Mucosa of gallbladder (tissue), 1 donor: ENCODE data around the gene GPC5. TPM values are rescaled to one million over a fixed set of nuclear protein-coding genes. Genes with fewer than 3 reads are reported as not detected.
"Not testable (repeated sequence)": the region's sequence is repeated elsewhere in the genome, so short reads cannot be mapped to it uniquely, and the experiment has no call there.

ENCODE experiments used
- DNase-seq: peaks from one replicate; pipeline ENCODE4 v3.0.0-alpha.2; 2020; ENCODE audit warnings: low spot score
- total RNA-seq: library from RNA; stranded (reverse); gene quantifications from one replicate; pipeline ENCODE4 v1.2.1, GENCODE V29; 2021
- donor health status: DM: no; HTN: no; CAD: no.

Gene GPC5
- total RNA-seq, 1 donor from 2014 or later: 2.2 TPM

GRCh38 chr13:92260363-92260762, 861.9 kb downstream of the GPC5 start:
- DNase-seq: no peak

- no peak for DNase-seq
Measured at GRCh38 chr13:92262100-92262788, 863.8 kb downstream of the GPC5 start.

GRCh38 chr13:92265408-92265807, 867.0 kb downstream of the GPC5 start:
- DNase-seq: no peak

- no peak for DNase-seq
Measured at GRCh38 chr13:92270990-92271389, 872.6 kb downstream of the GPC5 start.

- no peak for DNase-seq
Measured at GRCh38 chr13:92272177-92272576, 873.8 kb downstream of the GPC5 start.

- DNase-seq: not testable (repeated sequence)
Measured at GRCh38 chr13:92280986-92281385, 882.6 kb downstream of the GPC5 start.

- DNase-seq: not testable (repeated sequence)
Measured at GRCh38 chr13:92290718-92291307, 892.4 kb downstream of the GPC5 start.

- DNase-seq: not testable (repeated sequence)
Measured at GRCh38 chr13:92294533-92294932, 896.1 kb downstream of the GPC5 start.

- DNase-seq: not testable (repeated sequence)
Measured at GRCh38 chr13:92296154-92296671, 897.8 kb downstream of the GPC5 start.

GRCh38 chr13:92297971-92298942, 899.8 kb downstream of the GPC5 start:
- no peak for DNase-seq

- DNase-seq: no peak
Measured at GRCh38 chr13:92300651-92301050, 902.2 kb downstream of the GPC5 start.

GRCh38 chr13:92303428-92303827, 905.0 kb downstream of the GPC5 start:
- peak; percentile 13 for DNase-seq

- no peak for DNase-seq
Measured at GRCh38 chr13:92307752-92308151, 909.3 kb downstream of the GPC5 start.

- no peak for DNase-seq
Measured at GRCh38 chr13:92312823-92313222, 914.4 kb downstream of the GPC5 start.

- DNase-seq: no peak
Measured at GRCh38 chr13:92313382-92313781, 915.0 kb downstream of the GPC5 start.

GRCh38 chr13:92315265-92315664, 916.8 kb downstream of the GPC5 start:
- DNase-seq: no peak

GRCh38 chr13:92316030-92316429, 917.6 kb downstream of the GPC5 start:
- DNase-seq: no peak

- DNase-seq: no peak
Measured at GRCh38 chr13:92317066-92317465, 918.6 kb downstream of the GPC5 start.

- DNase-seq: no peak
Measured at GRCh38 chr13:92320323-92320722, 921.9 kb downstream of the GPC5 start.

GRCh38 chr13:92321174-92321573, 922.8 kb downstream of the GPC5 start:
- DNase-seq: no peak

GRCh38 chr13:92345627-92346026, 947.2 kb downstream of the GPC5 start:
- DNase-seq: no peak

- DNase-seq: no peak
Measured at GRCh38 chr13:92346046-92346445, 947.6 kb downstream of the GPC5 start.
